HG02840 (cell line): ENCODE results near the gene CDH4.

Source experiments
- ATAC-seq: cut with Tn5 transposase; IDR thresholded peaks from one replicate; pipeline ENCODE4 v1.9.1; 2021; ENCODE audit warnings: mild to moderate bottlenecking, moderate library complexity, moderate number of reproducible peaks; ENCODE audit not compliant: unreplicated experiment, low FRiP score

The CDH4 gene

GRCh38 chr20:61799928-61800327 lies 547.9 kb downstream of the CDH4 start:
- no peak for ATAC-seq

- no peak for ATAC-seq
These were observed 548.5 kb downstream of the CDH4 start for GRCh38 chr20:61800359-61801064.

GRCh38 chr20:61801065-61801360 lies 549.0 kb downstream of the CDH4 start:
- ATAC-seq, result no peak

GRCh38 chr20:61801428-61801827 lies 549.4 kb downstream of the CDH4 start:
- no peak for ATAC-seq

- no peak for ATAC-seq
These were observed 549.9 kb downstream of the CDH4 start for GRCh38 chr20:61801857-61802442.

- ATAC-seq, result no peak
These were observed 550.8 kb downstream of the CDH4 start for GRCh38 chr20:61802721-61803311.

- no peak for ATAC-seq
These were observed 551.4 kb downstream of the CDH4 start for GRCh38 chr20:61803416-61803914.

- no peak for ATAC-seq
These were observed 552.1 kb downstream of the CDH4 start for GRCh38 chr20:61803915-61804751.

GRCh38 chr20:61804752-61805295 lies 552.8 kb downstream of the CDH4 start:
- ATAC-seq, result no peak

GRCh38 chr20:61805365-61805764 lies 553.3 kb downstream of the CDH4 start:
- ATAC-seq, result no peak

GRCh38 chr20:61805781-61806180 lies 553.7 kb downstream of the CDH4 start:
- ATAC-seq, result no peak

- ATAC-seq, result no peak
These were observed 554.3 kb downstream of the CDH4 start for GRCh38 chr20:61806314-61806713.

- no peak for ATAC-seq
These were observed 554.9 kb downstream of the CDH4 start for GRCh38 chr20:61806995-61807394.

GRCh38 chr20:61807471-61808160 lies 555.6 kb downstream of the CDH4 start:
- no peak for ATAC-seq

GRCh38 chr20:61808447-61808846 lies 556.4 kb downstream of the CDH4 start:
- ATAC-seq, result no peak

GRCh38 chr20:61809006-61809770 lies 557.1 kb downstream of the CDH4 start:
- ATAC-seq, result no peak

GRCh38 chr20:61810066-61810737 lies 558.1 kb downstream of the CDH4 start:
- ATAC-seq, result no peak

- ATAC-seq, result no peak
These were observed 558.7 kb downstream of the CDH4 start for GRCh38 chr20:61810738-61811135.

GRCh38 chr20:61811166-61811565 lies 559.1 kb downstream of the CDH4 start:
- ATAC-seq, result no peak
